ENCODE data around the gene ATP2A2.
"Not testable (repeated sequence)": the region's sequence is repeated elsewhere in the genome, so short reads cannot be mapped to it uniquely, and the experiment has no call there.

DNA sequence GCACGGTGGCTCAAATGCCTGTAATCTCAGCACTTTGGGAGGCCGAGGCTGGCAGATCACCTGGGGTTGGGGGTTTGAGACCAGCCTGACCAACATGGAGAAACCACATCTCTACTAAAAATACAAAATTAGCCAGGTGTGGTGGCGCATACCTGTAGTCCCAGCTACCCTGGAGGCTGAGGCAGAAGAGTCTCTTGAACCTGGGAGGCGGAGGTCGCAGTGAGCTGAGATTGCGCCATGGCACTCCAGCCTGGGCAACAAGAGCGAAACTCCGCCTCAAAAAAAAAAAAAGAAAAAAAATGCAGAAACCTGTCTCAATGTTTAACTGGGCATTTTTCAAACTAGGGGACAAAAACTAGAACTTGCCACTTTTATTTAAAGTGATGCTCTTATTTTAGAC is 59.2 kb downstream of the ATP2A2 start:
- not testable (repeated sequence) for TF ChIP-seq CTCF (IDR thresholded peaks at IDR 0.05); ZFX (IDR thresholded peaks at IDR 0.05; ENCODE audit: borderline replicate concordance)
